Thyroid gland (tissue), 4 donors: ENCODE results near the gene CAPZB.

Source experiments
- CTCF ChIP-seq, 6 experiments: fragments of 200-600 bp in 3 of 6; fragments of 450-650 bp in 3 of 6; sonication (generic) in 3 of 6; IDR thresholded peaks; one replicate each; pipeline ENCODE4 v1.5.1; 2016 to 2019; ENCODE audit warnings: antibody characterized with exemption in 6 of 6, mild to moderate bottlenecking in 2 of 6, inconsistent platforms in 1 of 6, moderate library complexity in 1 of 6
- POLR2A ChIP-seq, 2 donors: fragments of 450-650 bp; IDR thresholded peaks; one replicate each; pipeline ENCODE4 v1.6.1; 2017; ENCODE audit warnings: antibody characterized with exemption in 2 of 2, mild to moderate bottlenecking in 2 of 2, moderate library complexity in 1 of 2

GRCh38 chr1:19409477-19410341, 75.6 kb downstream of the CAPZB start:
- TF ChIP-seq CTCF (IDR thresholded peaks at IDR 0.05) (no peak), POLR2A (IDR thresholded peaks at IDR 0.05) (no peak)
